GM21360 (cell line): ENCODE results near the gene RRAS2.
A peak's percentile ranks its signal among the peaks of the same experiment; 100 is the strongest.
"Not testable (repeated sequence)": the region's sequence is repeated elsewhere in the genome, so short reads cannot be mapped to it uniquely, and the experiment has no call there.

Source experiments
- ATAC-seq: cut with Tn5 transposase; IDR thresholded peaks from one replicate; pipeline ENCODE4 v1.9.1; 2021; ENCODE audit warnings: mild to moderate bottlenecking, moderate library complexity; ENCODE audit not compliant: unreplicated experiment

RRAS2 gene

DNA sequence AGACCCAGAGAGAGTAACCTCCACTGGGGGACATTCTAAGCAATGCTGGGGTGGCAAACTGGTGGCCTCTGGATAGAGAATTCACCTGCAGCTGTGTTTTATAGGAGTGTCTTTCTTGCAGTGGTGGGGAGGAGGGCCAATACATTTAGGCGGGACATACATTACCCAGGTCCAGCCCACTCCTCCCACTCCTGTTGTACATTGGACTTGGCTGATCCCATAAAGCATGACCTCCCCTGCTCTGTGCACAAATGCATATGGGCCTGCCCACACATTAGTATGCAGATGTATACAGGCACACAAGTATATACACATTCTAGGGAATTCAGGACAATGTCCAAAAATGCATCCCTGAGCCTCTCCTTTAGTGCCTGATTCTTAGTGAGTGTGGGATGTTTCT lies 99.1 kb downstream of the RRAS2 start:
- ATAC-seq, result no peak

DNA sequence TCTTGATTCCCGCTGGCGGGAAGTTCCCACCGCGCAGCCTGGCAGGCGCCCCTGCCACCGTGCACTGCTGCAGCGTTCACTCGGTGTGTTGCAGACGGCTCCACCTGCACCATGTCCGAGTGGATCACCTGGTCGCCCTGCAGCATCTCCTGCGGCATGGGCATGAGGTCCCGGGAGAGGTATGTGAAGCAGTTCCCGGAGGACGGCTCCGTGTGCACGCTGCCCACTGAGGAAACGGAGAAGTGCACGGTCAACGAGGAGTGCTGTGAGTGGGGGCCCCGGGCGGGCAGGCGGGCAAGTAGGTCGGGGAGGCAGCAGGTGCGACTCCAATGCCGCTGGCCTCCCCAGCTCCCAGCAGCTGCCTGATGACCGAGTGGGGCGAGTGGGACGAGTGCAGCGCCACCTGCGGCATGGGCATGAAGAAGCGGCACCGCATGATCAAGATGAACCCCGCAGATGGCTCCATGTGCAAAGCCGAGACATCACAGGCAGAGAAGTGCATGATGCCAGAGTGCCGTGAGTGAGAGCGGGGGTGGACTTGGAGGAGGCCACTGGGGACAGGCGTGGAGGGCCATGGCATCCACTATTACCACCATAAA lies 99.7 kb downstream of the RRAS2 start:
- ATAC-seq, result no peak

DNA sequence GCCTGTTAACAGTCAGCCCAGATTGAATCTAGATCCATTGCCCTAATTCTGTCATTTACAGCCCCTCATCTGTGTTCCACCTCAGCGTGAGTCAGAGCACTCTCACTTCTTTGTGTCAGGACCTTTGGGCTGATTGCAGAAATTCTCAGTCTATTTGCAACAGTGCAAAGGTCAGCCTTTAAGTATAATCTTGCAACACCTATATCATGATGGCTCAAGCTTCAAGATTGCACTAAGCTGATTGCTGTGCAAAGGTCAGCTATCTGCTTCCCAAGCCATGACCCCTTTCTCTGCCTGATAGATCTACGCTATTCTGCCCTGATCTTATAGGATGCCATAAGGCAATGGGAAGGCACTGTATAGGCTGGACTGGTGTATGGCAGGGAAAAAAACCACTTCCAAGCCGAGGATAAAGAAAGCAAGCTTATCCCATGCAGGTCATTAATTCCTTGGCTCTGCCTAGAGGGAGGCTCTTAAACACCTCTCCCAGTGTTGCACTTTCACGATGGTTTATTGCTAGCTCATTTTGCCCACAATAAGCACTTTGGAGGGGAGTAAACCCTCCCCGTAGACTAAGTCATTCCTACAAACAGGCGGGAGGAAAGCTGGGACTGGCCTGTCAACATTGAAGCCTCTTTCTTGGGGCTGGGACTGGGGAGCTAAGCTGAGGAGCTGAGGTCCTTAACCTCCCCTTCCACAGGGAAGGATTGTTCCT lies 100.6 kb downstream of the RRAS2 start:
- no peak for ATAC-seq

DNA sequence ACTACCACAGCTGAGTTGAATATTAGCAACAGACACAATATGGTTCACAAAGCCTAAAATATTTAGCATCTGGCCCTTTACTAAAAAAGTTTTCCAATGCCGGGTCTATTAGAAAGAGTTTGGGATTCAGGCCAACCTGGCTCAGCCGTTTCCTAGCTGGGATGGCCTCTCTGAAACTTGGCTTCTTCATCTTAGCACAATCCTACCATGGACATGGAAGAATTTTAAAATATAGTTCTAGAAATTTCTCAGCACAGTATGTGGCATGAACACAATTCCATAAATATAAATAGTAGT lies 103.8 kb downstream of the RRAS2 start:
- ATAC-seq, result no peak

DNA sequence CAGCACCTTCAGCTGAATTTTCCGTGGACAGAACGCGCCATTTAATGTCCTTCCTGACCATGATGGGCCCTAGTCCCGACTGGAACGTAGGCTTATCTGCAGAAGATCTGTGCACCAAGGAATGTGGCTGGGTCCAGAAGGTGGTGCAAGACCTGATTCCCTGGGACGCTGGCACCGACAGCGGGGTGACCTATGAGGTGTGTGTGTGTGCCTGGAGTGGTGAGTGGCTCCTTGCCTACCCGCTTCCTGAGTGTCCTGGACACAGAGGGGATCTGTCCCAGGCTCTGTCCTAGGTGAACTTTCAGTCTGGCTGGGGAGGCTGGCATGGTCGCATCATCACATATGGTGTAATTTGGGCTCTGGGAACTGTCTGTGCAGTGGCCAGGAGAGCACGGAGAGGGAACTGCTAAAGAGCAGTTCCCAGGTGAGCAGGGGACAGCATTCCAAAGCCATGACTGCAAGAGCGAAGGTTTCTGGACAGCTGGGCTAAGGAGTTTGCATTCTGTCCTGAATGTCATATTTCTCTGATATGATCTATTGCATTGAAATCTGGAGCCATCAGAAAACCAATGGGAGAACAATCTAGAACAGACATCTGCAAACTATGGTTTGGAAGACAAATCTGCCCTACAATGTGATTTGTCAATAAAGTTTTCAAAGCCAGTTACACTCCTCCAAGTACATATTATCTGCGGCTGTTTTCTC lies 104.3 kb downstream of the RRAS2 start:
- no peak for ATAC-seq

DNA sequence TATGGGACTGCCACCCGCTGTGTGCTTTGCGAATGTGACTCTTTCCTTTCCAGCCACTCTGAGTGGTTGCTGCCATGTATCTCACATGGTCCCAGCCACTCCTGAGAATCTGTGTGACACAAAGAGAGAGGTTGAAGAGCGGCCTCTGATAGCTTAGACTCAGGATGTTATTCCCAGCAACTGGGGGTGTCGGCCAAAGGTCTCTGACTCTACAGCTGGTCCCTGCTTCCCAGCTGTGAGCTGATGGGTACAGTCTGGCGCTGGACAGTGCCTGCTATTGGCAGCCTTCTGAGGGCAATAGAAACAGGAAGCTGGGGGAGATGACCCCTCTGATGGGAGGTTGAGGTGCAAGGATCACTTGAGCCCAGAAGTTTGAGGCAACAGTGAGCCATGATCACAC lies 105.1 kb downstream of the RRAS2 start:
- no peak for ATAC-seq

DNA sequence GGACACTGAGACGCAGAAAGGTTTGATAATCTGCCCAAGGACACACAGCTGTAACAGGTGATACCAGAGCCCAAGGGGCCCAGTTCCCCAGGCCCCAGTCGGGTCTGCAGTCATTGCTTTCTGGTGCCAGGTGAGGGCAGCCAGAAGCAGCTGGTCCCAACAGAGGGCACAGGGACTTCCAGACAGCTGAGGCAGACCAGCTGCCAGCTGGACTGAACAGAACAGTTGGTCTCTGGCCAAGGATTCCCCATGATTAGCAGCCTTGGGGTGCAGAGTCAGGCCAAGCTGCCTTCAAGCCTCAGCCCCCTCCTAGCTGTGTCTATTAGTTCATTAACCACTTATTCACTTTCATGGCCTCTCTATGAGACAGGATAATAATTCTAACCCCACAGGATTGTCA lies 105.6 kb downstream of the RRAS2 start:
- no peak for ATAC-seq

DNA sequence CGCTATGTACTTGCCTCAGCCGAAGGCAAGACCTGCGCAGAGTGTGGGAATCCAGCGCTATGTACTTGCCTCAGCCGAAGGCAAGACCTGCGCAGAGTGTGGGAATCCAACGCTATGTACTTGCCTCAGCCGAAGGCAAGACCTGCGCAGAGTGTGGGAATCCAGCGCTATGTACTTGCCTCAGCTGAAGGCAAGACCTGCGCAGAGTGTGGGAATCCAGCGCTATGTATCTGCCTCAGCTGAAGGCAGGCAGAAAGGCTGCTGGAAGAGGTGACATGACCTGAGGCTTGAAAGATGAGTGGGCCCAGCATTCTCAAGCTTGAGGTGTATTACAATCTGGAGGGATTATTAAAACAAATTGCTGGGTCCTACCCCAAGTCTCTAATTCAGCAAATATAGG lies 106.5 kb downstream of the RRAS2 start:
- ATAC-seq, result not testable (repeated sequence)

DNA sequence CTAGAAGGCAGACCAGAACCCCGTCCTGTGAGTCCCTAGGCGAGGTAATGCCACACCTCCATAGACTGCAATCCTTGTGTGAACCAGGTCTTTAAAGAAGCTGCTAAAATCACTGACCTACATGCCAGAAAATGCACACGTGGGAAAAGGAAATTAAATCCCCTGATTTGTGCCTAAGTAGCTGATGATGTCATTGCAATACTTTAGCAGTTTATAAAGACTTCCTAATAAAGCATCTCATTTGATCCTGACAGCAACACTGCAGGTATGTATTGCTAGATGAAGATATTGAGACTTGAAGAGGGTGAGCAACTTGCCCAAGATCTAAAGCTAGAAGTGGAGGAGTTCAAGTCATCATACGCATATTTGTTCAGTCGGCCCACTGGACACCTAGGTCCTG lies 107.2 kb downstream of the RRAS2 start:
- no peak for ATAC-seq

DNA sequence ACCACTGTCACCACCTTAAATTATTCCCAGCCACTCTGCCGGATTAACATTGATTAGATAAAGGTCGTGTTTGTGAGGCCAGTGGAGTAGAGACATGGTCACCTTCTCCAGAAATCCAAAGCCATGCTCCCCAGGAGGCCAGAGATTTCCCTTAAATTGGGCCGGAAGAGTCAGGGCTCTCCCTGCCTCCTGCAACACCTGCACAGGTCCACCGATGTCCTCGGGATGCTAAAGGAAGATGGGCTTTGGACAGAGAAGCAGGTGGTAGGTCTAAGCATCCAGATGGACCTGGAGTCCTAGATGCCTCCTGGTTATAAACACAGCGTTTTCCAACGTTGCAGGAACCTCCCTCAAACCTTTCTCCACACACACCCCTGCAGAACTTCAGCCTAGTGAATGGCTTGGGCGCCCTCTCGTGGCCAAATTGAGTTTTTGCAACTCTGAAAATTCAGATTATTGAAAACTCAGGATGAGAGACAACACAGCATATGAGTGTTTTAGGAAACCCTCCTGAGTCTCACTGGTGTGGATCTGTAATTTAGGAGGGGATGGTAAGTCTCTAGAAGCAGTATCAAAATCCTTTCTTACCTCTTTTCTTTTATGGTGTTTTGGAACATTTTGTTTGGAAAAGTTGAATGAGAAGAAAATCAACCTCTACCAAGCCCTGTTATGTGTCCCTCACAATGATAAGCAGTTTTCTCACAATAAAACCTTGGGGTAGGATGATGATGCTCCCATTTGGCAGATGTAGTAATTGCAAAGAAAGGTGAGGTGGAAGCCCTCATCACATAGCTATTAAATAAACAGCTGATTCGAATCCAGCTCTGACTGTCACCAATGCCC lies 109.6 kb downstream of the RRAS2 start:
- ATAC-seq, result peak; percentile 46

DNA sequence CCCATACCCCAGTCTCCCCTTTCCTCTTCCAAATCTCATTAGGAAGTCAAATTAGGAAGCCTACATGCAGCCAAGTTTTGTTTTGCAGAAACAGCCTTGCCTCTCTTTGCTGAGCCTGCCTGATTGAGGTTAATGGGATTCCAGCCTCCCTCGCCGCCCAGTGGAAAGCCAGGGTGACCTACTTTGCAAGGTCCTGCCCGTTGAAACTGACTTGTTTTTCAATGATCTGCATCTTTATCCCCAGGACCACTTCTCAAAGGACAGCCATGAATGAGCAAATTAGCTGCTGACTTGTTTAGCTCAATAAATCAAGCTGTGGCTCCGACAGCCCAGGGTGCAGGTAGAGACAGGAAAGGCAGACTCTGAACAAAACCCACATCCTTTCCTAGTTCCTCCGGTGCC lies 110.4 kb downstream of the RRAS2 start:
- ATAC-seq, result no peak

DNA sequence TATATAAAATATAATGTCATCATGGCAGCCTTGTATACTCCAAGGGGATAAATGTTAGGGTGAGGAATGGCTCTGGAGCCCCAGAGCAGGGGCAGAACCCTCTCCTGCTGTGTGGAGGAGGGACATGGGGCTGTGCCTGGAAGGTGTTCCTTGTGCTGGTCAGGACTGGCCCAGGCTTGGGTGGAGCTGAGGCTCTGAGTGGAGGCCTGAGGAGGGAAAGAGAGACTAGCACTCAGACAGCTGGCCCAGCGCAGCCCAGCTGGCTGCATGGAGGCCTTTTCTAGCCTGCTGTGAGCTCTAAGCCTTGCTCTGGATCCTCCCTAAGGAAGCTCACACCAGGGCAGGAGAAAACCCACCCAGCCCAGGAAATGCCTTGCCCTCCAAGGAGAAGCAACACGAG lies 113.5 kb downstream of the RRAS2 start:
- ATAC-seq, result no peak

DNA sequence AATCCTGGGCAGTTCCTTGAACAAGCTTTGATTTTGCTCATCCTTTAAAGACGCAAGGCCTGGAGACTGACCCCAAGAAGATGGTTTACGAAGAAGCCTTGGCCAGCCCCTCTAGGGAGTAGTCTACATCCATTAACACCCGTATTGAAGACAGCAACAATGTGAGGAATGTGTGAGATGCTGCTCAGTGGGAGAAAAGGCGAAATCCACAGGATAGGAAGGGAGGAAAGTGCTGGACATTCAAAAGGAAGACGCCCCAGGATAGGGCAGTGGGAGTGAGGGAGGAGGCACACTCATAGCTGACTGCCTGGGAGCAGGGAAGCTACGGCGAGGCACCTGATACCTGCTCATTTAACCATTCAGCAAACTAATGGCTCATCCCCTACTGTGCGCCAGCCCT lies 114.1 kb downstream of the RRAS2 start:
- ATAC-seq, result no peak

DNA sequence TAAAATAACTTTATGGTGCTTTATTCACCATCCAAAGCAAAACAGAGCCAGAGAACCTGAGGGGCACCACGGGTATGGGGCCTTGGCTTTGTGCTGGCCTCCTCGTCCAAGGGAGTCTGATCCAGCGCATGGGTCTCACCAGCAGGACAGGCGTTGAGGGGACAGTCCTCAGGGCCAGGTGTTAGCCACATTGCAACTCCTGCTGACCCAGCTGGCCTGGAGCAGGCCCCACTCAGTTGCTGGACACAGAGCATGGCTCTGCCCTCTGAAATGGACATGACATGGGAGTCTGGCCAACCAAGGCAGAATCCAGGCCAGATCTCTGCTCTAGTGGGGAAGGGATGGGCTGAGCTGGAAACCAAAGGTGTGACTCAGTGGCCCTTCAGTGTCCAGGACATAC lies 116.2 kb downstream of the RRAS2 start:
- no peak for ATAC-seq

DNA sequence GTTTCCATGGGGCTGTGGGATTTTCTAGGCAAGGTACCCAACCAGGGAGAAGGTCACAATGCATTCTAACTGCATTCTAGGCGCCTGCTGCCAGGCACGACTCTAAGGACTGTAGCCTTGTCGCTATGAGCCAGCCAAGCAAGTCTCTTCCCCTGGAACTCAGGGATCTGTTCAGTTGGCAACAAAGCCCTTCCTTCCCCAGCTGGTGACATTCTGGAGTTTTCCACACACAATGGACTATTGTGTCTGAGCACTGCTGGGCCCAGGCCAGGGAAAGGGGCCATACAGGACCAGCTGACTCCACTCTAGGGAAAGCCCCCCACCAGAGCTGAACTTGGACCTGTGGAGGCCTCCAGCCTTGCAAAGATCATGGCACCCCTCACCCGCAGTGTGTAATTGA lies 116.8 kb downstream of the RRAS2 start:
- no peak for ATAC-seq

DNA sequence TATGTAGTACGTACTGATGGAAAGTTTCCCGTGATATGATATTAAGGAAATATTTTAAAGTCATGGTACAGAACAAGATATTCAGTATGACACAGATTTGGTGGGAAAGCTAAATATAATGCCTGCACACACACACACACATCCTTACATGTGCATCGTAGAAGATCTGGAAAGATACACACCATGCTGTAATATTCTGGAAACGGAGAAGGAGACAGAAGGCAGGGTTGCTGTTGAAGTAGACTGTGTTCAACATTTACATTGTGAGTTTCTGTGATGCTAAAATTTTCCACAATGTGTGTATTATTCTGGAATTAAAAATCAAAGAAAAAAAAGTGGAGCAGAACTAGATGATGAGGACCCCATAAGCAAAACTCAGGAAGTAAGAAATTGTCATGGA lies 118.0 kb downstream of the RRAS2 start:
- no peak for ATAC-seq

DNA sequence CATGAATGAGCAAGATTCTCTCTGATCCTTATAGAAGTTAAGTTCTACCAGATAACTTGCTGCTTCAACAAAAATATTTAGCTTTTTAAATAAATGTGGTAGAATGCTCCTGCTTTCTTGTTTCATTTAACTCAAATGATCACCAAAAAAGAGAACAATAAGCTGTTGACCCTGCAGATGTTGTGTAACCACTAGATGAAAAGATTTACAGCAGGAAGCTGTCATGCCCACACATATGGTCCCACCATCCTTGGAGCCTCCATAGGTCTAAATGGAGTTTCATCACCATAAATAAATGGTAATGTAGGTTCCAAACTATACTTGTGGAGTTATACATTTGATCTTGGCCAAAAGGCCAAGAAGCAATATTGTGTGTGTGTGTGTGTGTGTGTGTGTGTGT lies 118.8 kb downstream of the RRAS2 start:
- no peak for ATAC-seq

DNA sequence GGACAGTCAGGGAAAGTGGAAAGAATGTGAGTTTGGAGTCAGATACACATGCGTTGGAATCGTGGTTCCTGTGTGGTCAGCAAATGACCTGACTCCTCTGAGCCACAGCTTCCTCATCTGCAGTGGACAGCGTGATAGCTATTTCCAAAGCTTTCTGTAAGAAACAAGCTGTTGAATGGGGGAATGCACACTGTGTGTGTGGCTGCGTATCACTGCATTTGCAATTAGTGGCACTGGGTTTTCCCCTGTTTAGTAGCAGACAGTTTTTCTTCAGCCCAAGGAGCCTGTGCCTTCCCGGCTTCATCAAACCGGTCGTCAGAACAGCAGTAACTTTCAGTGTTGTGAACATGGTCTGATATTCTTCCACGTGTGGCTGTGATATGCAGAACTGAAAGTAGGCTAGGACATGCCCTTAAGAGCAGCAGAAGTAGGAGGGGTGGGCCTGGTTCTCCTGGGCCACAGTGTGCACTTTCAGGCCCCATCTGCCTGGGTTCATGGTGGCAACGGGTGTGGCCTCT lies 121.5 kb downstream of the RRAS2 start:
- ATAC-seq, result peak; percentile 97

DNA sequence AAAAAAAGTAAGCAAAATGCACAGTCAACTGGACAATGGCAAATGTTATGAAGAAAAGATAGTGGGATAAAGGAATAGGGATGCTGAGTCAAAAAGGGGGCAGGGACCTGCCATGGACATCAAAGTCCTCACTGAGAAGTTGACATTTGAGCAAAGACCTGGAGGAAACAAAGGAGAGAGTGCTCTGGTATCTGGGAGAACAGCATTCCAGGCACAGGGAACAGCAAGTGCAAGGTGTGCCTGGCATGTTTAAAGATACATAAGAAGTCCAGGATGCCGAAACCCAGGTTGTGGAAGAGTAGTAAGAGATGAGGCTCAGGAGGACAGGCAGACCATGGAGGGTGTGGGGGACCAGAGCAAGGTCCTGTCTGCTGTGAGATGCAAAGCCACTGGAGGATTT lies 123.3 kb downstream of the RRAS2 start:
- ATAC-seq, result no peak

DNA sequence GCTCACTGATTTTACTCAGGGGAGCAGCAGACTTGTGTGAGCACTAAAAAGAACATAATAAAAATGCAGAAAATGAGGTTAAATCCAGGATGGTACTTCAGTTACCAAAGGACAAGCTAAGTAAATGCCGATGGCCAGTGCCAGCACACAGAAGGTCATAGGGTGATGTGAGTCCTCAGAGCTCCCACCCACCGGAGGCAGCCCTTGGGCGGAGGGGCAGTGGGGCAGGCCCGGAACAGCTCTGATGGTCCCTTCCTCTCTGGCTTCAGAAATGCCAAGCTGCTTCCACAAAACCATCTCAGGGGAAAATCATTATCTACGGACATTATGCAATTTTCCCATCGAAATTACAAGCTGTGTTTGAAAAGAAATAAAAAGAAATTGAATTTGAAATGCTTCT lies 124.5 kb downstream of the RRAS2 start:
- no peak for ATAC-seq

DNA sequence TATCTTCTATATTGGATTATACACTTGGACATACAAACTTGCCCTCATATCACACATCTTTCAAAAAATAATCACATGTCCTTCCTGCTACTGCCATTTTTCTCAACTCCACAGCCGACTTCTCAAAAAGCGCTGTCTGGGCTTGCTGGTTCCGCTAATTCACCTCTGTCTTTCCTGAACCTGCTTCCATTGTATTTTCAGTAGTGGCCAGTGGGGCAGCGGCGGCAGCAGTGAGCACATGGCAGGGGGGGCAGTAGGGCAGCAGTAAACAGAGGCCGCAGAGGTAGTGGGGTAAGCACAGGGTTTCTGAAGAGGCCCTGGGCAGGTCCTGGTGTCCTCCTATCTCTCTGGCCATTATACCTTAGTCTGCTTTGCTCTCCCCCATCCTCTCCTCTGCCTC lies 126.3 kb downstream of the RRAS2 start:
- no peak for ATAC-seq
